Retina (tissue), 1 donor: ENCODE results near the gene PELO.

Experiments used
- DNase-seq: peaks from one replicate; pipeline ENCODE4 v3.0.0-alpha.2; 2016

Gene PELO

GRCh38 chr5:52834320-52834719 lies 46.6 kb downstream of the PELO start:
- no peak for DNase-seq

GRCh38 chr5:52837068-52837467 lies 49.4 kb downstream of the PELO start:
- DNase-seq: no peak
